ENCODE measurements around the gene SMURF2. TPM values are rescaled to one million over a fixed set of nuclear protein-coding genes. Genes with fewer than 3 reads are reported as not detected.
A peak's percentile ranks its signal among the peaks of the same experiment; 100 is the strongest.

SMURF2 gene
- polyA plus RNA-seq, 2 of the 4 experiments (the other 2 are of a cell fraction) = 16.7 to 26.3 TPM

DNA sequence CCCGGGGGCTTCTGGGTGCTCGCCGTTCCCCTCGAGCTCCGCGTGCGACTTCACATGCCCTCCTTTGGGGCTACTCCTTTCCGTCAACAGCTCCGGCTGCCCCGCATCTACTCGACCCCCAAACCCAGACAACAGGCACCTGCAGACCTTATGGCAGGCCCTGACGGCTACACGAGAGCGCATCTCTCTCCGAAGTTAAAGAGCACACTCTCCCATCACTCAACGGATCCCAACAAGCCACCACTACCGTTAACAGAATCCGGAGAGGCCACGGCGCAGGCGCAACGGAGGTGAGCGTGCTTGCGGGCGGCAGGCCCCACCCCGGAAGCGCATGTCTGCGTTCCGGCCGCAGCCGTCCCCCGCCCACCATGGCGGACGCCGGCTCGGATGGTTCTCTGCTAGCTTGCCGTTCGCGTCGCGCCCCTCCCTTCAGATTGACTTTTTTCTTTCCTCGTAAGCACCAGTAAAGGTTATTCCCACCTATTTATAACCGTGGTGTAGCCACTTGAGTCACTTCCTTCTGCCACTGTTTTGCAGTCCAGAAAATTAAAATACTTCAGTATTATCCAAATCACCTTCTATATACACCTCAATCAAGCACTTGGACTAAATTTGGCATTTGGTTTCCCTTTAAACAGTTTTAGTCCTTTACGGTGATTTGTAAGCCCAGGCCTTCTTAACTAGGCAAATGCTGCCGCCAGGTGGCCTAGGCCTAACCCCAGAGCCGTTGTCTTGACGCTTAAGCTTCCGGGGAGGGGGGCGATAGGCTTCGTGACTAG lies 165.1 kb downstream of the SMURF2 start, which contains the start of gene POLG2 (continued):
- TF ChIP-seq HDAC2 (IDR thresholded peaks at IDR 0.05) = no peak
- TF ChIP-seq POLR2AphosphoS2 (conservative IDR thresholded peaks at IDR 0.05; ENCODE audit: low read length) = peak; percentile 100
- TF ChIP-seq ZFP36 (IDR thresholded peaks at IDR 0.05; ENCODE audit: borderline replicate concordance, partially characterized antibody) = no peak
- no peak; the same call in 1 of the 2 replicates for TF ChIP-seq HEYL (CRISPR knock-in tag; IDR thresholded peaks at IDR 0.05)
- TF ChIP-seq HOXB5 (CRISPR knock-in tag; IDR thresholded peaks at IDR 0.05) = peak; percentile 44; the same call in 1 of the 2 replicates
- peak; percentile 81 for TF ChIP-seq EHF (CRISPR knock-in tag; IDR thresholded peaks at IDR 0.05)
- TF ChIP-seq CHD2 (IDR thresholded peaks at IDR 0.05; ENCODE audit: low read length, partially characterized antibody) = peak; percentile 47
- TF ChIP-seq HOXB13 (CRISPR knock-in tag; IDR thresholded peaks at IDR 0.05; ENCODE audit: low read depth) = no peak; the same call in 1 of the 2 replicates
- peak; percentile 99 for TF ChIP-seq HOXA7 (CRISPR knock-in tag; IDR thresholded peaks at IDR 0.05)
- no peak for TF ChIP-seq JUNB (IDR thresholded peaks at IDR 0.05)
- TF ChIP-seq CHD4 (IDR thresholded peaks at IDR 0.05; ENCODE audit: borderline replicate concordance) = no peak
- TF ChIP-seq RAD21 (conservative IDR thresholded peaks at IDR 0.05 in 1 of 2, IDR thresholded peaks at IDR 0.05 in 1 of 2) = peak; percentile 38 to 48; a peak in 3 of 5 replicates
- TF ChIP-seq, protein P1, sequence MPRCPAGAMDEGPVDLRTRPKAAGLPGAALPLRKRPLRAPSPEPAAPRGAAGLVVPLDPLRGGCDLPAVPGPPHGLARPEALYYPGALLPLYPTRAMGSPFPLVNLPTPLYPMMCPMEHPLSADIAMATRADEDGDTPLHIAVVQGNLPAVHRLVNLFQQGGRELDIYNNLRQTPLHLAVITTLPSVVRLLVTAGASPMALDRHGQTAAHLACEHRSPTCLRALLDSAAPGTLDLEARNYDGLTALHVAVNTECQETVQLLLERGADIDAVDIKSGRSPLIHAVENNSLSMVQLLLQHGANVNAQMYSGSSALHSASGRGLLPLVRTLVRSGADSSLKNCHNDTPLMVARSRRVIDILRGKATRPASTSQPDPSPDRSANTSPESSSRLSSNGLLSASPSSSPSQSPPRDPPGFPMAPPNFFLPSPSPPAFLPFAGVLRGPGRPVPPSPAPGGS (IDR thresholded peaks at IDR 0.05) = peak; percentile 86
- TF ChIP-seq CBX8 (IDR thresholded peaks at IDR 0.05) = no peak
- no peak for TF ChIP-seq ZNF302 (CRISPR knock-in tag; IDR thresholded peaks at IDR 0.05)
- TF ChIP-seq CEBPB (IDR thresholded peaks at IDR 0.05) = no peak
- TF ChIP-seq, protein P2, sequence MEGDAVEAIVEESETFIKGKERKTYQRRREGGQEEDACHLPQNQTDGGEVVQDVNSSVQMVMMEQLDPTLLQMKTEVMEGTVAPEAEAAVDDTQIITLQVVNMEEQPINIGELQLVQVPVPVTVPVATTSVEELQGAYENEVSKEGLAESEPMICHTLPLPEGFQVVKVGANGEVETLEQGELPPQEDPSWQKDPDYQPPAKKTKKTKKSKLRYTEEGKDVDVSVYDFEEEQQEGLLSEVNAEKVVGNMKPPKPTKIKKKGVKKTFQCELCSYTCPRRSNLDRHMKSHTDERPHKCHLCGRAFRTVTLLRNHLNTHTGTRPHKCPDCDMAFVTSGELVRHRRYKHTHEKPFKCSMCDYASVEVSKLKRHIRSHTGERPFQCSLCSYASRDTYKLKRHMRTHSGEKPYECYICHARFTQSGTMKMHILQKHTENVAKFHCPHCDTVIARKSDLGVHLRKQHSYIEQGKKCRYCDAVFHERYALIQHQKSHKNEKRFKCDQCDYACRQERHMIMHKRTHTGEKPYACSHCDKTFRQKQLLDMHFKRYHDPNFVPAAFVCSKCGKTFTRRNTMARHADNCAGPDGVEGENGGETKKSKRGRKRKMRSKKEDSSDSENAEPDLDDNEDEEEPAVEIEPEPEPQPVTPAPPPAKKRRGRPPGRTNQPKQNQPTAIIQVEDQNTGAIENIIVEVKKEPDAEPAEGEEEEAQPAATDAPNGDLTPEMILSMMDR (IDR thresholded peaks at IDR 0.05) = peak; percentile 58
- TF ChIP-seq ESRRA (IDR thresholded peaks at IDR 0.05; ENCODE audit: borderline replicate concordance, low read length) = 0 out of 2 replicates have a peak, but pooled peaks have one; percentile 35
- TF ChIP-seq, protein P3, sequence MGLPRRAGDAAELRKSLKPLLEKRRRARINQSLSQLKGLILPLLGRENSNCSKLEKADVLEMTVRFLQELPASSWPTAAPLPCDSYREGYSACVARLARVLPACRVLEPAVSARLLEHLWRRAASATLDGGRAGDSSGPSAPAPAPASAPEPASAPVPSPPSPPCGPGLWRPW (IDR thresholded peaks at IDR 0.05) = no peak
- 0 out of 2 replicates have a peak, but pooled peaks have one; percentile 22 for TF ChIP-seq MYC (IDR thresholded peaks at IDR 0.05; ENCODE audit: borderline replicate concordance, low read length)
- TF ChIP-seq SREBF2 (IDR thresholded peaks at IDR 0.05) = no peak
- TF ChIP-seq JUN (IDR thresholded peaks at IDR 0.05) = peak; percentile 95
- TF ChIP-seq RNF2 (IDR thresholded peaks at IDR 0.05; ENCODE audit: borderline replicate concordance, low read depth) = no peak
- TF ChIP-seq, protein P4, sequence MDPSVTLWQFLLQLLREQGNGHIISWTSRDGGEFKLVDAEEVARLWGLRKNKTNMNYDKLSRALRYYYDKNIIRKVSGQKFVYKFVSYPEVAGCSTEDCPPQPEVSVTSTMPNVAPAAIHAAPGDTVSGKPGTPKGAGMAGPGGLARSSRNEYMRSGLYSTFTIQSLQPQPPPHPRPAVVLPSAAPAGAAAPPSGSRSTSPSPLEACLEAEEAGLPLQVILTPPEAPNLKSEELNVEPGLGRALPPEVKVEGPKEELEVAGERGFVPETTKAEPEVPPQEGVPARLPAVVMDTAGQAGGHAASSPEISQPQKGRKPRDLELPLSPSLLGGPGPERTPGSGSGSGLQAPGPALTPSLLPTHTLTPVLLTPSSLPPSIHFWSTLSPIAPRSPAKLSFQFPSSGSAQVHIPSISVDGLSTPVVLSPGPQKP (IDR thresholded peaks at IDR 0.05; ENCODE audit: low read depth, low read length) = no peak
- TF ChIP-seq, protein P5, sequence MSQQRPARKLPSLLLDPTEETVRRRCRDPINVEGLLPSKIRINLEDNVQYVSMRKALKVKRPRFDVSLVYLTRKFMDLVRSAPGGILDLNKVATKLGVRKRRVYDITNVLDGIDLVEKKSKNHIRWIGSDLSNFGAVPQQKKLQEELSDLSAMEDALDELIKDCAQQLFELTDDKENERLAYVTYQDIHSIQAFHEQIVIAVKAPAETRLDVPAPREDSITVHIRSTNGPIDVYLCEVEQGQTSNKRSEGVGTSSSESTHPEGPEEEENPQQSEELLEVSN (IDR thresholded peaks at IDR 0.05; ENCODE audit: borderline replicate concordance, low read depth) = peak; percentile 67; the same call in 1 of the 2 replicates
- TF ChIP-seq, protein P6, sequence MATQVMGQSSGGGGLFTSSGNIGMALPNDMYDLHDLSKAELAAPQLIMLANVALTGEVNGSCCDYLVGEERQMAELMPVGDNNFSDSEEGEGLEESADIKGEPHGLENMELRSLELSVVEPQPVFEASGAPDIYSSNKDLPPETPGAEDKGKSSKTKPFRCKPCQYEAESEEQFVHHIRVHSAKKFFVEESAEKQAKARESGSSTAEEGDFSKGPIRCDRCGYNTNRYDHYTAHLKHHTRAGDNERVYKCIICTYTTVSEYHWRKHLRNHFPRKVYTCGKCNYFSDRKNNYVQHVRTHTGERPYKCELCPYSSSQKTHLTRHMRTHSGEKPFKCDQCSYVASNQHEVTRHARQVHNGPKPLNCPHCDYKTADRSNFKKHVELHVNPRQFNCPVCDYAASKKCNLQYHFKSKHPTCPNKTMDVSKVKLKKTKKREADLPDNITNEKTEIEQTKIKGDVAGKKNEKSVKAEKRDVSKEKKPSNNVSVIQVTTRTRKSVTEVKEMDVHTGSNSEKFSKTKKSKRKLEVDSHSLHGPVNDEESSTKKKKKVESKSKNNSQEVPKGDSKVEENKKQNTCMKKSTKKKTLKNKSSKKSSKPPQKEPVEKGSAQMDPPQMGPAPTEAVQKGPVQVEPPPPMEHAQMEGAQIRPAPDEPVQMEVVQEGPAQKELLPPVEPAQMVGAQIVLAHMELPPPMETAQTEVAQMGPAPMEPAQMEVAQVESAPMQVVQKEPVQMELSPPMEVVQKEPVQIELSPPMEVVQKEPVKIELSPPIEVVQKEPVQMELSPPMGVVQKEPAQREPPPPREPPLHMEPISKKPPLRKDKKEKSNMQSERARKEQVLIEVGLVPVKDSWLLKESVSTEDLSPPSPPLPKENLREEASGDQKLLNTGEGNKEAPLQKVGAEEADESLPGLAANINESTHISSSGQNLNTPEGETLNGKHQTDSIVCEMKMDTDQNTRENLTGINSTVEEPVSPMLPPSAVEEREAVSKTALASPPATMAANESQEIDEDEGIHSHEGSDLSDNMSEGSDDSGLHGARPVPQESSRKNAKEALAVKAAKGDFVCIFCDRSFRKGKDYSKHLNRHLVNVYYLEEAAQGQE (IDR thresholded peaks at IDR 0.05) = peak; percentile 61
- TF ChIP-seq NPAS2 (CRISPR knock-in tag; IDR thresholded peaks at IDR 0.05; ENCODE audit: borderline replicate concordance) = no peak
- peak; percentile 97 for TF ChIP-seq RARB (CRISPR knock-in tag; IDR thresholded peaks at IDR 0.05)
- no peak for TF ChIP-seq MAFK (IDR thresholded peaks at IDR 0.05; ENCODE audit: partially characterized antibody)
- TF ChIP-seq, protein P7, sequence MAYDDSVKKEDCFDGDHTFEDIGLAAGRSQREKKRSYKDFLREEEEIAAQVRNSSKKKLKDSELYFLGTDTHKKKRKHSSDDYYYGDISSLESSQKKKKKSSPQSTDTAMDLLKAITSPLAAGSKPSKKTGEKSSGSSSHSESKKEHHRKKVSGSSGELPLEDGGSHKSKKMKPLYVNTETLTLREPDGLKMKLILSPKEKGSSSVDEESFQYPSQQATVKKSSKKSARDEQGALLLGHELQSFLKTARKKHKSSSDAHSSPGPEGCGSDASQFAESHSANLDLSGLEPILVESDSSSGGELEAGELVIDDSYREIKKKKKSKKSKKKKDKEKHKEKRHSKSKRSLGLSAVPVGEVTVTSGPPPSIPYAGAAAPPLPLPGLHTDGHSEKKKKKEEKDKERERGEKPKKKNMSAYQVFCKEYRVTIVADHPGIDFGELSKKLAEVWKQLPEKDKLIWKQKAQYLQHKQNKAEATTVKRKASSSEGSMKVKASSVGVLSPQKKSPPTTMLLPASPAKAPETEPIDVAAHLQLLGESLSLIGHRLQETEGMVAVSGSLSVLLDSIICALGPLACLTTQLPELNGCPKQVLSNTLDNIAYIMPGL (CRISPR knock-in tag; IDR thresholded peaks at IDR 0.05; ENCODE audit: borderline replicate concordance) = no peak; the same call in none of the 2 replicates
- no peak for TF ChIP-seq ZC3H11A (IDR thresholded peaks at IDR 0.05)
